Hepatic stellate cell (primary cell): ENCODE results near the gene SESN1.

Experiments used
- DNase-seq: peaks from one replicate; pipeline ENCODE4 v3.0.0; 2011; ENCODE audit warnings: low spot score

The SESN1 gene

GRCh38 chr6:108959972-108960582, 134.6 kb downstream of the SESN1 start:
- no peak for DNase-seq

GRCh38 chr6:108958900-108959770, 135.5 kb downstream of the SESN1 start:
- no peak for DNase-seq

- DNase-seq, result no peak
These were observed 137.4 kb downstream of the SESN1 start for GRCh38 chr6:108957221-108957620.

- DNase-seq, result no peak
These were observed 139.2 kb downstream of the SESN1 start for GRCh38 chr6:108955329-108955949.

- no peak for DNase-seq
These were observed 141.0 kb downstream of the SESN1 start for GRCh38 chr6:108953681-108954080.

GRCh38 chr6:108952776-108953486, 141.7 kb downstream of the SESN1 start:
- no peak for DNase-seq

GRCh38 chr6:108951351-108951953, 143.2 kb downstream of the SESN1 start:
- no peak for DNase-seq

- DNase-seq, result no peak
These were observed 146.4 kb downstream of the SESN1 start for GRCh38 chr6:108948181-108948661.

GRCh38 chr6:108947114-108947854, 147.4 kb downstream of the SESN1 start:
- peak; percentile 65 for DNase-seq

GRCh38 chr6:108946695-108947094, 148.0 kb downstream of the SESN1 start:
- DNase-seq, result no peak

GRCh38 chr6:108945681-108946159, 148.9 kb downstream of the SESN1 start:
- peak; percentile 27 for DNase-seq

- DNase-seq, result peak; percentile 63
These were observed 149.7 kb downstream of the SESN1 start for GRCh38 chr6:108944707-108945680.

GRCh38 chr6:108944071-108944470, 150.6 kb downstream of the SESN1 start:
- no peak for DNase-seq

GRCh38 chr6:108942556-108943492, 151.8 kb downstream of the SESN1 start:
- DNase-seq, result no peak

- no peak for DNase-seq
These were observed 152.8 kb downstream of the SESN1 start for GRCh38 chr6:108941859-108942258.

GRCh38 chr6:108941281-108941680, 153.4 kb downstream of the SESN1 start:
- no peak for DNase-seq

- DNase-seq, result no peak
These were observed 153.9 kb downstream of the SESN1 start for GRCh38 chr6:108940741-108941140.

- no peak for DNase-seq
These were observed 157.5 kb downstream of the SESN1 start for GRCh38 chr6:108937170-108937569.
